Kidney tubule cell (primary cell): ENCODE measurements around the gene SNAP47.
A peak's percentile ranks its signal among the peaks of the same experiment; 100 is the strongest.

Experiments used
- DNase-seq: peaks from one replicate; pipeline ENCODE4 v3.0.0-alpha.2; 2018; ENCODE audit warnings: low spot score

The SNAP47 gene

DNA sequence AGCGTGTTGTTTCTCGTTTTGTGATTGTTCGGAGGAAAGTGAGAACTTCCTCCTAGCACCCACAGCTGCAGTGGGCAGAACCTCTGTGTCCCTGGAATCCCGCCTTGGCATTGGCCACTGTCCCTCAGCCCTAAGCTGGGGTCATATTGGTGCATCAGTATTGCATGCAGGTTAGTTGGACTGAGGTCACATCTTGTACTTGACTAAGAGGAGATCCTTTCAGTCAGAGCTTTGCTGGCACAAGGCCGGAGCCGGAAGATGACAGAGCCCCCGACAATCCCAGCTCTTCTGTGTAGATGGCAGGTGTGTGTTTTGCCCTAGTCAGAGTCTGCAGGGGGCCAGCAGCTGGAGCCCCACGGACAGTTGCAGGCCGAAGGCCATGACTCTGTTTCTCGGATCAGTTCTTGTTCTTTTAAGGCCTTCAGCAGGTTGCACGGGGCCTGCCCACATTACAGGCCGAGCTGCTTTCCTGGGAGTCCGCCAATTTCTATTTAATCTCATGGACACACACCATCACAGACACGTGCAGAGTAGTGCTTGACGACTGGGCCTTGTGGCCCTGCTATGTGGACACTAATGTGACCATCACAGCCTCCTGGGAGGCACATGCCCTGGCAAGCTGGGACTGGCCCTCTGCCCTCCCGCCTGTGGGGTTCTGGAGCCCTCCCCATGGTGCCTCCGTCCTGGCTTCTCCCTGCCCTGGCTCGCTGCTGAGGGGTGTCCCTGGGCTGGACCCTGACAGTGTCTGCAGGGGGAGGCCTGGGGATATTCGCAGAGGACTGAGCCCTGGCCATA, 14.9 kb downstream of the SNAP47 start:
- DNase-seq, result no peak

DNA sequence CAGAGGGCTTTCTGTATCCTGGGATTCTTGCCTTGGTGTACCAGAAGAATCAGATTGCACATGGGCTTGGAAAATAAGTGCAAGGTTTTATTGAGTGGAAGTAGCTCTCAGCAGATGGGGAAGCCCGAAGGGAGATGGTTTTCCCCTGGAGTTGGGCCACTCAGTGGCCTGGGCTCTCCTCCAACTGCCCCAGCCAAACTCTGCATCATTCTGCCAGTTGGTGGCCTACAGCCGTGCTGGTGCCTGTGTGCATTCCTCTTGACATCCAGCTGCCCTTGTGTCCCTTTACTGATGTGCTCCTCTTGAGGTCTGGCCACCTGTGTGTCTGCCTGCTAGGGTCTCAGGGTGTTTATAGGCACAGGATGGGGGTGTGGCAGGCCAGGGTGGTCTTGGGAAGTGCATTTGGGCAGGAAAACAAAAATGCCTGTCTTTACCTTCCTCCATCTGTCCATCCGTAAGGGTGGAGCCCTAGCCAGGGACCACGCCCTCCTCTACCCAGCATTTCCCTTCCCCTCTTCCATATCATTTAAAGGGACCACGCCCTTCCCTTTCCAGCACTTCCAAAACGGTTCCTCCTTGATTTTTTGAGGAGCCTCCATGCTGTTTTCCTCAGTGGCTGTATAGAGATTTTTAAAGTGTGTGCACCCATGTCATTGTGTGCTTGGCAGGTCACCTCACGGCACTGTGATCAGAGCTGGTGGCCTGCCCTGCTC, 18.9 kb downstream of the SNAP47 start:
- no peak for DNase-seq

DNA sequence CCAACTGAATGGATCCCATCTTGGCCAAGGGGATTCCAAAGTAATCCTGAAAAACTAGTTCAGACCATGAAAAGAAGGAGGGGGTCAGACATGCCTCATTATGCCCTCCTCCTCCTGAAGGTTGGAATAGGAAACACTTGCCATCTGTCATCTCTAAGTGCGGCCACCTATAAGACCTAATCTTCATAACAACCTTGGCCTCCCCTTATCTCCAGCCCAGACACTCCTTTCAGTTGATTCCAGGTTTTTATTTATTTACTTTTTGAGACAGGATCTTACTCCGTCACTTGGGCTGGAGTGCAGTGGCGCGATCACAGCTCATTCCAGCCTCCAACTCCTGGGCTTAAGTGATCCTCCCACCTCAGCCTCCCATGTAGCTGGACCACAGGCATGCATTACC, 19.7 kb downstream of the SNAP47 start:
- DNase-seq, result no peak

DNA sequence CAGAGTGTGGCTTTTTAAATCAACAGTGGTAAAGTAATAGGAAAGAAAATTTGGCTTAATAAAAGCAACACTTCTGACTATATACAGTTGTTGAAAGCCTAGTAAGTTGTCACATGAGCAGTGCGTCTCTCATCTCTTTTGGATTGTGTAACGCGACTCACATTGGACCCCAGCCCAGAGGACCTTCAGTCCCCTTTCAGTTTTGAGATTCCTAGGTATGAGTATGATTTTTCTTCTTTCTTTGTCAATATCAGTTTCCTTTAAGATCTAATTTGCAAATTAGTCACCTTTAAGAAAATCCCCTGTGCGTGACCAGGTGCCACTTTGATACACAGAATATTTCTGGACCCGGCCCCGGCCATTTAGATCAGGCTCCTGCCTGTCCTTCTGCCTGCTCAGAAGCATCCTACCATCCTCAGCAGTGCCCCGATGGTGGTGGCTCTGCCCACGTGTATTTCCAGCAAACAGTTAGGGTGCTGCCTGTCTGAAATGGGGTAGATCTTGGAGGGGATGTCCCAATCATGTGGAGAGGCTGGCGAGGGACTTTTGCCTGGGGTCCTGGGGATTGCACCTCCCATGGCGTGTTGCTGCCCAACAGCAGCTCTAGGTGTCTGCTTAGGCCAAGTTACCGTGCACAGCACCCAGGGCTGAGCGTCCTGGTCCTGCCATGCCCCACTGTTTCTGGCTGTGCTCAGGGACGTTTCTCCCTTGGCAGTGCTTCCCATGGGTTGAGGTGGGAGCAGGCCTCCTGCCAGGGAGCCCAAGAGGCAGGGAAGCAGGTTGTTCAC, 21.1 kb downstream of the SNAP47 start:
- no peak for DNase-seq

DNA sequence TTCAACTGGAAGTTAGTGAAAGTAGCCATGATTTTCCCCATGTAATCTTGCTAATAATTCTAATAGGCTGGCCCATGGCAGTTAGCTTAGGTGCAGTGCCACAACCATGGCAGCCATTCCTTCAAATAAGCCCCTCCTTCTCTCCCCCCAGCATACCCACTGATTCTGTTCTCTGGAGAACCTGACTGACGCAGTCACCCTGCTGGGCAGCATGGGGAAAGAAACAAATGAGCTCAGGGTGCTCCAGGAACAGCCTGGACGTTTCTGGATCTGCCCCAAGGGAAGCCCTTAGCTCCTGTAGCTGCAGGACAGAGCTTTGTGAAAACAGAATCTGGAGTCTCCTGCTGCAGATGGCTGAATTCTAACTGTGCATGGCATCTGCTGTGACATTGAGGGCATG, 22.5 kb downstream of the SNAP47 start:
- no peak for DNase-seq

DNA sequence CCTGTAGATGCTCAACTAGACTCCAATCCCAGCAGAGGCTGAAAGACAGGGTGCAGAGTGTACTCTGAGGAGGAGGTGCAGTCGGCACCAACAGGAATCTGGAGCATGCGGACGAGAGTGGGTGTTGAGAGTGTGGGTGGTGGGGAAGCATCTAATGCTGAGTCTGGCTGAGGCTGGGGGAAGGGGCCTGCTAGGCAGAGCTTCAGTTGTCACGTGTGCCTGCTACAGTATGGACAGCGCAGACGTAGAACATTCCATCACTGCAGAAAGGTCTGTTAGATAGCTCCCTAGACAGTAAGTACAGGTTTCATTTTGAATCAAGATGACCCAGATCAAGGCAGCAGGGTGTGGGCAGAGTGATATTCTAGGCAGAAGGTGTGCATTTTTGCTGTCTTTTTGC, 23.1 kb downstream of the SNAP47 start:
- DNase-seq, result no peak

DNA sequence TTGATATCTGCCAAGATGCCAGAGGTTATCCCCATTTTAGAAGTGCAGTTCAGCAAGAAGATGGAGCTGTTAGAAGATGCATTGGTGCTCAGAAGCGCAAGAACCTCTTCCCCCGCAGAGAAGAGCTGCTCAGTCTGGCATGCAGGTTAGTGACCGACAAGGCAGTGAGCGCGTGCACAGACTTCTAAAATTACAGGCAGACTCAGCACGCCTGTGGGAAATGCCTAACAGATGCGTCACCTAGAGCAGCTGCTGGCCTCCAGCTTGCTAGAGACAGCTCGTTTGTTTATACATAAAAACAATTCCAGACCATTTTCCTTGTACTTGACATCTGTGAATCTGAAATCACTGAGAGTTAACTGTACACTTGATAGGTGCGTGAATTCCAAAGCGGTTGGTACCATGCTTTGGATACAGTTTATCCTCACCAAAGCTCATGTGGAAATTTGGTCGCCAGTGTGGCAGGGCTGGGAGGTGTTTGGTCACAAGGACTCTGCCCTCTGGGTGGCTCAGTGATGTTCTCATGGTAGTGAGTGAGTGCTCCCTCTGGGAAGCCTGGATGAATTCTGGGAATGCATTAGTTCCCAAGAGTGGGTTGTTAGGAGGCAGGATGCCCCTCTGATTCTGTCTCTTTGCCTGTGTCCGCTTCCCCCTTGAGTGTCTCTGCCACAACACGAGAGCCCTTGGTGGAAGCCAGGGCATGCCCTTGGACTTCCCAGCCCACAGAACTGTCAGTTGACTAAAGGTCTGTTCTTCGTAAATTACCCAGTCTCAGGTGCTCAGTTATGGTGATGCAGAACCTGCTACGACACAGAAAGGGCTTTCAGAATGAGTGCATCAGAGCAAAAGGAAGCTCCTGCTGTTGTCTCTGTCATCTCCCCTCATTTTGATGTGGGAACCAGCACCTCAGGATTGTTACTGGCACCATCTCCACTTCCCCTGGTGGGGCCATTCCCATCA, 24.4 kb downstream of the SNAP47 start:
- DNase-seq, result peak; percentile 84

DNA sequence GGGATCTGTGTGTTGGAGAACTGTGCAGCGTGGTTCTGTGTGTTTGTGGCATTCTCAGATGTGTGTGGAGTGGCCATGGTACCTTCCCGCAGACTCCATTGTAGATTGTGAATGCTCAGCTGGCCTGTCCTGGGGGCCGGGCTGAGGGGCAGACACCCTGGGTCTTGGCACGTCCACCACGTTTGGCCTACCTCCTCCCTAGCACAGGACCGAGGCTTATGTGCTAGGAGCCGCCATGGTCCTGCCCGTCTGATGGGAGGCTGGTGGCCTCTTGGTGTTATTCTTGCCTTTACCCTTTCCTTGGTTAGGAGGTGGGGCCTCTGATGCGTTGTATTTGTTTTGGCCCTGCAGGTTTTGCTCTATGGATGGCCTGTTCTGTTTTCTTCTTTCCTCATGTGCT, 25.1 kb downstream of the SNAP47 start:
- no peak for DNase-seq

DNA sequence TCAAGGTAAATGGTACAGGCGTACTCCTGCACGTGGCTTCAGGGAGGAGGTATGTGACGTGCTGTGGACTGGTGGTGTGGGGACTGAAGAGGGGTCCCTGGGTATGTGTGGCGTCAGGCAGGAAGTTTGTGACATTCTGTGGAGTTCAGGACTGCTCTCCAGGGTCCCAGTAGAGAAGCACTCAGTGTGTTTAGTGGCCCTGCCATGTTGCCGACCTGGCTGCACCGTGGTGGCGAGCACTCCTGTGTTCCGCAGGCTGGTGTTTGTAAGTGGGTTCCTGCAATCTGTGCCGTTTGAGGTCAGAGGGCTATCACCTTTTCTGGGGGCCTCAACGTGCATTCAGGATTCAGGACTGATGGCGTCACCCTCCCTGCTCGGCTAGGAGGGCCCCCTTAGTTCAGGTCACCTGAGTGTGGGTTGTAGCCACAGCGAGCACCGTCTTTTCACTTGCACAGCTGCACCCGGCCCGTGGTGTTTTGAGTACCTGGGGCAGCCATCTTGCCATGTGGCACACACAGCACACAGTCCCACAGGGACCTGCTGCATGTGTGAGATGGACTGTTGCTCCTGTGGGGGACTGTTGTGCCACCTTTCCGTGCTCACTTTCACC, 26.5 kb downstream of the SNAP47 start:
- no peak for DNase-seq

DNA sequence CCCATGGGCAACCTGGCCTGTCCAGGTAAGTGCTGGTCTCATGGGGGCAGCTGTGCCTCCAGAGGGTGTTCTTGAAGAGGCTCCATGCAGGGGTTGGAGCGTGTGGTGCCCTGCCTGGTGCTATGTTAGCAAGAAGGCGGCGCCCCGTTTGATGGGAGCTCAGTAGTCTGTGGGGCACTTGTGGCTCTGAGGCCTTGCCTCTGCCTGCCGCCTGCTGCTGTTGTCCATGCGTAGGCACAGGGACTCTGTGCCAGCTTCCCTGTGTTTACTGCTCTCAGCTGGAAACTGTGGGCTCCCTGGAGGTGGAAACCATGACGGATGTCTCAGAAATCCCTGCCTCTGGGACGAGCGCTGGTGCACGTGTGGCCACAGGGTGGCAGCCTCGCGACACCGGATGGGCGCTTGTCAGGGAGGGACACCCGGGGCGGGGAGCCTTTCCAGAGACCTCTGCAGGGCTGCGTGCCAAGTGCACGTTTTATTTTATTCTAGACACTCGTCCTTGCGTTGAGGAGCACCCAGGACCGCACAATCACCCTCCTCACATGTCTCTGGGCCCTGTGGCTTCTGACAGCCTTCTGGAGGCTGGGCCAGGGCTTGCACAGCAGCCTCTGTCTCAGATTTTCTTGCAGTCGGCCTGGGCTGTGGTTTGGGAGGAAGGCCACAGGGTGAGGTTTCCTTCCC, 27.1 kb downstream of the SNAP47 start:
- DNase-seq, result peak; percentile 81

DNA sequence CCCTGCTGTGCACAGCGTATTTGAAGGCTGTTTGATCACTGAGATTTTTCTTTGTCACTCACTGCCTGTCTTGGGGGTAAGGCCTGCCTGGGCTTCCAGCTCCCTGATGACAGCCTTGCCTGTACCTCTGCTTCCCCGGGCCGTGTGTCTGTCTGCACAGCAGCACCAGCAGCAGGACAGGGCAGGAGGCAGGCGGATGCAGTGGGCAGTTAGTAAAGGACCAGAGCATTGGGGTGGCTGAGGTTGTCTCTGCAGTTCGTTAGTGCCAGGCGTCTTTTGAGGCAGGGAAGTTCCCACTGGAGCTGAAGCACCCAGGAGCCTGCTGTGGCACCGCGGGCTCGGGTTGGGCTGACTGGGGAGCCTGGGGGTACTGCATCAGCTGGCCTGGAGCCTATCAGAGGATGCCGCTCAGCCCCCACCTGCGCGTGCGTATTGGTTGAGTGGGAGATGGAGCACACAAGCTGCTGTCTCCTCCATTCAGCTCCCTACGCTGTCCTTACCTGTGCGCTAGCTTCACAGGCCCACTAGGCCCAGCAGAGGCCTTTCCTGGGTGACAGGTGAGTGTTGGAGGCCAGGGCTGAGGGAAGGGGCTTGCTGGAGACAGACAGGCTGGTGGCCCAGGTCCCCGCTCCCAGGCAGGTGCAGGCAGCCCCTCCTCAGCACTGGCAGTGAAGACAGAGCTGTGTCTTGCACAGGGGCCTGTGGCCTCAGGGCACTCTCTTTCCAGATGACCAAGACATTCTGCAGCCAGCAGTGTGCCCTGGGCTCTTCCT, 28.2 kb downstream of the SNAP47 start:
- no peak for DNase-seq

DNA sequence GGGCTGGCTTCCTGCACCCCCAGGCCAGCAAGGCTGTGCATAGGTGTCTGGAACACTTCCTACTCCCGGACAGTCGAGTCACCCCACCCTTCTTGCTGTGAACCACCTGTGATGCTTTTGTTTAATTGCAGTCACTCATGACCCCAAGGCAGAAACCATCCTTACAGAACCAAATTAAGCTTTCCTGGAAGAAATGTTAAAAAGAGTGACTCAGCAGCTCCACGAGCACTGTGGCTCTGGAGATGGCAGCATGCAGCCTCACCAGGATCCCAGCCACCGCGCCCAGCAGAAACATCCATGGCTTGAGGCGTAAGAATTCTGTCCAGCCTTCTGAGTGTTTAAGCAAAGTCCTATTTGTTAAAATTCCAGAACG, 28.8 kb downstream of the SNAP47 start:
- peak; percentile 88 for DNase-seq

DNA sequence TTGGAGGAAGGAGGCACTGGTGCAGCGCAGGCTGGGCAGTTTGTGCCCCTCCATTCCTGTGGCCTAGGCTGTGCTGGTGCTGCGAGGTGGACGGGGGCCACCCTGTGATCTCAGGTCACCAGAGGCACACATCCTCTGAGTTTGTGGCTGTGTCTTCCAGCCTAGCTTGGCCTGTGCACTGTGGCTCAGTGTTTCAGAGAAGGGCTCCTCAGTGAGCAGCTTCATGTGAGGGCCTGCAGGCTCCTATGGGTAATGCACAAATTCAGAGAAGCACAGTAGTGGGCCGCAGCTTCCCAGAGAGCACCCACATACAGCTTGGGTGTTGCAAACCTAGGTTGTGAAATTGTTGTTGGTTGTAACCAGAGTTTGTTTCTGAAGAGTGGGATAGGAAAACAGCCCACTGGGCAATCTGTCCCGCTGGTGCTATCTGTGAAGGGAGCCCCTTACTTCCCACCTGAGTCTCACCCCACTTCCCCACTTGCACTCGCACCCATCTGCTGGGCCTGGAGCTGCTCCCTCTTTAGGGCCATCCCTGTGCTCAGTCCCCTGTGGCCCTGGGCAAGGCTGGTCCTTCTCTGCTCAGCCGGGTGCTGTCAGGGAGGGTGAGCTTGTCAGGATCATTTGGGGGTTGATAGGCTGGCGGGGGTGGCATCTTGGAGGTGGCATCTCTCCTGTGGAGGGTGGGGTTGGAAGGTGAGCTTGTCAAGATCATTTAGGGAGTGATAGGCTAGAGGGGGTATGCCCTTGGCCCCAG, 30.2 kb downstream of the SNAP47 start:
- no peak for DNase-seq

DNA sequence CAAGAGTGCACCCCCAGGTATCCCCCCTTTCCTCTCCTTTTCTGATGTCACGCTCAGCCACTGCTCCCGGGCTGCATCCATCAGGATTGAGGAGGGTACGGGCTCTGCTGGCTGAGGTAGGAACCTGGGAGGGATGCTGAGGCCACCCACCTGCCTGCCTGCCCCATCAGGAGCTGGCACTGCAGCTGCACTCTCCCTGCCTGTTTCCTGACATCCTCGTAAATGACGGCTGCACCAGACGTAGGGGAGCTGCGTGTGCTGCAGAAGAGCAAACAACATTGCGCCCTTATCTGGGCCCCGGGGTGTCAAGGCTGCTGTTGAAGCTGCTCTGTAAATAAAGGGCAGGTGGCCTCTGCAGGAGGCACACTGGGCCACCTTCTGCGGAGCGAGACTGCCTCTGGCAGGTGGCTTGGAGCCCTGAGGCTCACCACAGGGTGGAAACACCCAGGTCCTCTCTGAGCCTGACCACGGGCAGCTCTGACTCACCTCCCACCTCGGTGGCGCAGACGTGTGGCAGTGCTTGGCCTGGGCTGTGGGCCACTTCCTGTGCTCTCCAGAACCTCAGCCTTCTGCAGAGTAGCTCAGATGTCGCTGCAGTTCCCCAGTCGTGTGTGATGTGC, 30.9 kb downstream of the SNAP47 start:
- peak; percentile 71 for DNase-seq

DNA sequence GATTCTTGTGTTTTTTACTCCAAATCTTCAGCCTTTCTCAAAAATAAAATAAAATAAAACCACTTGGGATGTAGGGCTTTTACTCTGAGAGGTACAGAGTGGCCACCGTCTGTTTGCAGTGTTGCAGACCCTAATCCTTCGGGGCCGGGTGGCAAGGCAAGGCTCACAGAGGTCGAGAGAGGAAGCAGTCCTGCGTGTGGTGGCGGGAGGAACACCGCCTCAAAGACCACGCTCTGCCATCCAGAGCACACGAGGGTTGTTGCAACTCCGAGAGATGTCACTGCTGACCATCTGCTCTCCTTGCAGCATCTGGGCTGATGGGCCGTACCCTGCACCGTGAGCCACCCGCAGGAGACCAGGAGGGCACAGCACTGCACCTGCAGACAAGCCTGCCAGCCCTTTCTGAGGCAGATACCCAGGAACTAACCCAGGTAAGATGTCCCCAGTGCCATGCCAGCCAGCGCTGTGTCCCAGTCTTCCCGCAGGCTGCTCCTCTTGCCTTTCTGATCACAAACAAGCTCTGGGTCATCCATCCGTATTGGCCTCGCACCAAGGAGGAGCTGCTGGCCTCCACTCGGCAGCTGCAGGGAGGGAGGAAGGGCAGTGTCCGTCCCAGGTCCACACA, 31.5 kb downstream of the SNAP47 start:
- no peak for DNase-seq

DNA sequence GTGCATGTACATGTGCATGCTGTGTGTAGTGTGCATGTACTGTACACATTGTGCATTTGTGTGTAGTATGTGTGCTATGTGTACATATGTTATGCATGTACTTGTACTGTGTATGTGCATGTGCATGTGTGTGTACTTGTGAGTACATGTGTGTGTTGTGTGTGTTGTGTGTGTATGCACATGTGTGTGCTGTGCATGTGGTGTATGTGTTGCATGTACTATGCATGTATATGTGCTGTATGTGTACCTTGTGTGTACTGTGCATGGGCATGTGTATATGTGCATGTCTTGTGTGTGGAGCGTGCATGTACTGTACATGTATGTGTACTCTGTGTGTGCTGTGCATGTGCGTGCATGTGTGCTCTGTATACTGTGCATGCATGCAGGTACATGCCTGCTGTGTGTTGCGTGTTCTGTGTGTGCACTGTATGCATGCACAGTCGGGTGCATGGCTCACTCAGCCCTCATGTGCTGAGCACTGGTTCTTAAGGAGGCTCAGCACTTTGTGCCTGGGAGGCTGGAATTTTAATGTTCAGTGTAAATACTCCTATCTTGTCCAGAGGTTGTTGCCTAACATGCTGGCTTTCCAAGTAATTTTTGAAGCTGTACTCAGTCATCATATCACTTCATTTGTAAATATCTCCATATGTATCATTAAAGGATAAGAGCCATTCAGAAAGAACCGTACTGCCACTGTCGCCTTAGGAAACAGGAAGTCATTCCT, 32.3 kb downstream of the SNAP47 start:
- no peak for DNase-seq

DNA sequence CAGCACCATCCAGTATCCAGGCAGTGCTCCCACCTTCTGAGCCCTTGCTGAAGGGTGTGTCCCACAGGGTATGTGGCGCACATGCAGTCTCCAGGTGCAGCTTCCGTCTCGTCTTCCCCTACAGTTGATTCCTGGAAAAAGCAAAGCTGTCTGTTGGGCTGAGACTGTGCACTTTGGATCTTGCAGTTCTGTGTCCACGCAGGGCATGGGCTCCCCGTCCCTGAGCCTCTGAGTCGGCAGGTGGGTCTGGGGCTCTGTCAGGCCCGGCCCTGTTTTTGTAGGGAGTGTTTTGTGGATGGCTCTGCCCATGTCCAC, 32.8 kb downstream of the SNAP47 start:
- DNase-seq, result no peak

DNA sequence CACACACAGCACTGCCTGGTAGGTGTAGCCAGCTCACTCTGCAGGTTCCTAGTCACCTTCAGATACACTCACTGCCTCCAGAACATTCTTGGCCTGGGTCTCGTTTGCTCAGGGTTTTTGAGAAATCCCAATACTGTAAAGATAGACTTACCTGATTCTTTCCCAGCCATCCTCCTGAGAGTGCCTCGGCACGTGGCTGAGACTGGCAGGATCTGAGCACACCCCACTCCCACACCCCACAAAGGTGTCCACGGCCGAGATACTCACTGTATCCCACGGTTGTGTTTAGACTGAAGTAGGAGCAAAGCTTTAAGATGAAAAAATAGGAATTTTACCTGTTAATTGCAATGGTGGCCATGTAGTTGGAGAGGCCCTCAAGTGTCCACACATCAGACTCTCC, 33.4 kb downstream of the SNAP47 start:
- DNase-seq, result no peak
